SU-DHL-6 (cell line): ENCODE measurements around the gene FKBP11.

Experiments
- EZH2phosphoT487 ChIP-seq: fragments of 200-600 bp; sonication (generic), shearing (Covaris generic); conservative IDR thresholded peaks from 2 replicates; pipeline ENCODE4 v1.6.1; 2018; ENCODE audit warnings: mild to moderate bottlenecking, antibody characterized with exemption, low read length, moderate library complexity, mixed read lengths
- TF ChIP-seq, protein P1 (sequence below): fragments of 200-600 bp; sonication (generic); IDR thresholded peaks from one replicate; pipeline ENCODE4 v1.5.1; 2017; ENCODE audit warnings: antibody characterized with exemption, mild to moderate bottlenecking, low read length, moderate library complexity; ENCODE audit not compliant: insufficient read depth, poor library complexity, severe bottlenecking

DNA sequence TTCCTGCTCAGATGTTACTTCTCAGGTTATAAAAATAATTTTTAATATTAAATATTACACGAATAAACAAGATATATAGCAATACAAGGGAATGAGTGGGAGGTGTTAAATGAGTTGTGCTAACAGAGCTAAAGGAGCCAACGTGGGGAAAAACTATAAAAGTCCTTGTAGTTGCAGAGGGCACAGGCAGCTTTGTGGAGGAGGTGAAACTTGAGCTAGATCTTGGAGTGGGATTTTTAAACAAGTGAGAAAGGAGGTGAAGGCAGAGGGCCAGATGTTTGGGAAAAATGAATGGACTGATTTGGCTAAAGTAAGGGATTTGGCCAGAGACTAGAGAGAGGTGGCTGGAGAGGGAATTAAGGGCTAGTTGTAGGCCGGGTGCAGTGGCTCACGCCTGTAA lies 5.2 kb upstream of the FKBP11 start:
- TF ChIP-seq, protein P1, sequence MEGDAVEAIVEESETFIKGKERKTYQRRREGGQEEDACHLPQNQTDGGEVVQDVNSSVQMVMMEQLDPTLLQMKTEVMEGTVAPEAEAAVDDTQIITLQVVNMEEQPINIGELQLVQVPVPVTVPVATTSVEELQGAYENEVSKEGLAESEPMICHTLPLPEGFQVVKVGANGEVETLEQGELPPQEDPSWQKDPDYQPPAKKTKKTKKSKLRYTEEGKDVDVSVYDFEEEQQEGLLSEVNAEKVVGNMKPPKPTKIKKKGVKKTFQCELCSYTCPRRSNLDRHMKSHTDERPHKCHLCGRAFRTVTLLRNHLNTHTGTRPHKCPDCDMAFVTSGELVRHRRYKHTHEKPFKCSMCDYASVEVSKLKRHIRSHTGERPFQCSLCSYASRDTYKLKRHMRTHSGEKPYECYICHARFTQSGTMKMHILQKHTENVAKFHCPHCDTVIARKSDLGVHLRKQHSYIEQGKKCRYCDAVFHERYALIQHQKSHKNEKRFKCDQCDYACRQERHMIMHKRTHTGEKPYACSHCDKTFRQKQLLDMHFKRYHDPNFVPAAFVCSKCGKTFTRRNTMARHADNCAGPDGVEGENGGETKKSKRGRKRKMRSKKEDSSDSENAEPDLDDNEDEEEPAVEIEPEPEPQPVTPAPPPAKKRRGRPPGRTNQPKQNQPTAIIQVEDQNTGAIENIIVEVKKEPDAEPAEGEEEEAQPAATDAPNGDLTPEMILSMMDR, result no peak
- TF ChIP-seq EZH2phosphoT487, result no peak
